ENCODE results near the gene BEX3.

DNA sequence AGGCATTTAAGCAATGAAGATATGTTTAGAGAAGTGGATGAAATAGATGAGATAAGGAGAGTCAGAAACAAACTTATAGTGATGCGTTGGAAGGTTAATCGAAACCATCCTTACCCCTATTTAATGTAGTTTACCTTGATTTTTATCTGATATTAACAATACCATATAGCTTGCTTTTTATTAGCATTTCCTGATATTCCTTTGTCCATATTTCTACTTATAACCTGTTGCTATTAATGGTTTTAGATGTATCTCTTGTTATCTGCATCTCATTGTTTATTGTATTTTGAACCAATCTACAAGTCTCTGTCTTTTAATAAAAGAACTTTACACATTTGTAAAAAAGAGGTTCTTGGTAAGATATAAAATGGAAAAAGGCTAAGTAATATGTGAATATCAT is 18.5 kb upstream of the BEX3 start:
- no peak for TF ChIP-seq CTCF (IDR thresholded peaks at IDR 0.05; ENCODE audit: low read length)
- TF ChIP-seq EZH2 (IDR thresholded peaks at IDR 0.05; ENCODE audit: borderline replicate concordance, low read length) = no peak
